HepG2 (cell line): ENCODE results near the gene DNMBP. TPM values are rescaled to one million over a fixed set of nuclear protein-coding genes. Genes with fewer than 3 reads are reported as not detected.

Experiments
- ATAC-seq: fragments of 200-7000 bp; cut with Tn5 transposase; 3 replicates; pipeline ENCODE4 v1.9.1; 2020; ENCODE audit warnings: mild to moderate bottlenecking, moderate library complexity
- BruUV-seq: library from RNA; stranded (reverse); fragments of 400-500 nt; replicated peaks from 2 replicates; lab custom pipeline; 2021; lab: Mats Ljungman, UMichigan
- CTCF ChIA-PET: fragments of 300-600 bp; formaldehyde crosslinking; extraction: SDS; loops from one replicate; lab custom pipeline; 2021; ENCODE audit warnings: low total read pairs, inconsistent platforms, low intra/inter-chr PET ratio; lab: Yijun Ruan, JAX
- POLR2A ChIA-PET: fragments of 350-600 bp; sonication (Branson Sonifier 250); formaldehyde crosslinking; loops from one replicate; lab custom pipeline; 2020; ENCODE audit warnings: antibody characterized with exemption, inconsistent platforms; lab: Yijun Ruan, JAX
- DNase-seq: peaks from one replicate; pipeline ENCODE4 v3.0.0-alpha.2; 2015; ENCODE audit warnings: low spot score
- FAIRE-seq: peaks from 3 replicates; lab custom pipeline; 2011; peaks lifted over from hg19 to GRCh38; lab: Jason Lieb, UNC
- H2AFZ ChIP-seq: one replicate; pipeline ENCODE4 v1.6.1; 2011; ENCODE audit warnings: low read length, inconsistent platforms
- H3K27ac ChIP-seq: fragments of 300-600 bp; 3 replicates; pipeline ENCODE4 v1.8.0; 2011; ENCODE audit warnings: mixed run types, mild to moderate bottlenecking, mixed read lengths, low read length, inconsistent platforms; ENCODE audit not compliant: insufficient read depth; ENCODE audit errors: extremely low read length
- H3K27me3 ChIP-seq, 2 experiments: fragments of 200-600 bp in 1 of 2; 2 replicates in 1 of 2; 3 replicates in 1 of 2; pipeline versions ENCODE4 v1.6.0 to v1.8.0; 2011; ENCODE audit warnings: low read length in 2 of 2, mild to moderate bottlenecking in 2 of 2, moderate library complexity in 2 of 2, inconsistent platforms in 1 of 2; ENCODE audit not compliant: insufficient read depth in 2 of 2, control insufficient read depth in 1 of 2
- H3K36me3 ChIP-seq, 2 experiments: fragments of 200-600 bp in 1 of 2; replicated peaks in 1 of 2; 2 replicates in 1 of 2; 3 replicates in 1 of 2; pipeline versions ENCODE4 v1.5.1 to v1.8.0; 2011; ENCODE audit warnings: low read length in 2 of 2, inconsistent platforms in 1 of 2; ENCODE audit not compliant: insufficient read depth in 2 of 2, control insufficient read depth in 1 of 2
- H3K4me1 ChIP-seq: 2 replicates; pipeline ENCODE4 v1.5.1; 2012; ENCODE audit warnings: low read length, inconsistent platforms; ENCODE audit not compliant: insufficient read depth
- H3K4me2 ChIP-seq: 2 replicates; pipeline ENCODE4 v1.6.0; 2011; ENCODE audit warnings: low read depth, low read length, inconsistent platforms
- H3K4me3 ChIP-seq, 3 experiments: fragments of 200-600 bp in 1 of 3; sonication (generic), shearing (Covaris generic) in 1 of 3; replicated peaks in 1 of 3; 2 replicates each; pipeline ENCODE4 v1.5.1; 2011 to 2016; ENCODE audit warnings: low read length in 3 of 3, inconsistent platforms in 2 of 3, low read depth in 2 of 3, mild to moderate bottlenecking in 2 of 3, control low read depth in 1 of 3, mixed read lengths in 1 of 3; ENCODE audit not compliant: insufficient read depth in 1 of 3
- H3K79me2 ChIP-seq: one replicate; pipeline ENCODE4 v1.6.1; 2011; ENCODE audit warnings: low read length, inconsistent platforms; ENCODE audit not compliant: insufficient read depth
- H3K9ac ChIP-seq: 2 replicates; pipeline ENCODE4 v1.6.0; 2011; ENCODE audit warnings: mild to moderate bottlenecking, low read depth, low read length, inconsistent platforms; ENCODE audit not compliant: insufficient read depth
- H3K9me3 ChIP-seq: 2 replicates; pipeline ENCODE4 v1.5.1; 2012; ENCODE audit warnings: mild to moderate bottlenecking, low read length
- H4K20me1 ChIP-seq: 2 replicates; pipeline ENCODE4 v1.6.0; 2011; ENCODE audit warnings: inconsistent platforms, mild to moderate bottlenecking, low read length, moderate library complexity; ENCODE audit not compliant: insufficient read depth
- ATF1 ChIP-seq: IDR thresholded peaks from 2 replicates; pipeline ENCODE4 v1.6.1; 2016; ENCODE audit warnings: mild to moderate bottlenecking, control low read depth
- CSRNP1 ChIP-seq: sonication (generic); formaldehyde crosslinking; IDR thresholded peaks from 2 replicates; pipeline ENCODE4 v1.8.1; 2023; ENCODE audit warnings: mild to moderate bottlenecking, missing genetic modification reagents
- ERF ChIP-seq: IDR thresholded peaks from 2 replicates; pipeline ENCODE4 v1.6.1; 2018; ENCODE audit warnings: missing biosample characterization, missing genetic modification reagents
- FOSL2 ChIP-seq: sonication (generic); formaldehyde crosslinking; IDR thresholded peaks from 2 replicates; pipeline ENCODE4 v1.4.0; 2020; ENCODE audit warnings: missing genetic modification reagents
- FOXA1 ChIP-seq, 2 experiments: fragments of 450-650 bp in 1 of 2; sonication (generic) in 1 of 2; formaldehyde crosslinking in 1 of 2; IDR thresholded peaks; 2 replicates each; pipeline versions ENCODE4 v1.4.0 to v1.6.1; 2016 to 2020; ENCODE audit warnings: missing genetic modification reagents in 1 of 2
- FOXA3 ChIP-seq: IDR thresholded peaks from 2 replicates; pipeline ENCODE4 v1.6.1; 2016; ENCODE audit warnings: missing genetic modification reagents, missing compliant biosample characterization
- GZF1 ChIP-seq: sonication (generic); formaldehyde crosslinking; IDR thresholded peaks from 2 replicates; pipeline ENCODE4 v1.5.1; 2020; ENCODE audit warnings: mild to moderate bottlenecking, missing genetic modification reagents
- HNF4A ChIP-seq: sonication (generic); formaldehyde crosslinking; IDR thresholded peaks from 2 replicates; pipeline ENCODE4 v1.4.0; 2020; ENCODE audit warnings: missing genetic modification reagents
- NCOR1 ChIP-seq: fragments of 200-600 bp; sonication (generic); IDR thresholded peaks from 2 replicates; pipeline ENCODE4 v1.7.0; 2017; ENCODE audit warnings: antibody characterized with exemption, low read length, borderline replicate concordance
- PAXIP1 ChIP-seq: sonication (generic); formaldehyde crosslinking; conservative IDR thresholded peaks from 2 replicates; pipeline ENCODE4 v1.4.0; 2020; ENCODE audit warnings: mild to moderate bottlenecking, missing genetic modification reagents, moderate library complexity
- SIX4 ChIP-seq: sonication (generic); formaldehyde crosslinking; IDR thresholded peaks from 2 replicates; pipeline ENCODE4 v1.4.0; 2020; ENCODE audit warnings: missing genetic modification reagents
- SOX5 ChIP-seq: IDR thresholded peaks from 2 replicates; pipeline ENCODE4 v1.6.1; 2016; ENCODE audit warnings: borderline replicate concordance
- ZNF121 ChIP-seq: sonication (generic); formaldehyde crosslinking; IDR thresholded peaks from 2 replicates; pipeline ENCODE4 v1.5.0; 2020; ENCODE audit warnings: mild to moderate bottlenecking, missing genetic modification reagents
- ZNF260 ChIP-seq: sonication (generic); formaldehyde crosslinking; IDR thresholded peaks from 2 replicates; pipeline ENCODE4 v1.4.0; 2020; ENCODE audit warnings: missing genetic modification reagents, low read depth, mild to moderate bottlenecking, borderline replicate concordance
- ZNF343 ChIP-seq: sonication (generic); formaldehyde crosslinking; IDR thresholded peaks from 2 replicates; pipeline ENCODE4 v1.4.0; 2020; ENCODE audit warnings: mild to moderate bottlenecking, missing genetic modification reagents
- ZNF510 ChIP-seq: sonication (generic); formaldehyde crosslinking; IDR thresholded peaks from 2 replicates; pipeline ENCODE4 v1.4.0; 2020; ENCODE audit warnings: low read depth, mild to moderate bottlenecking, missing genetic modification reagents
- ZNF652 ChIP-seq: IDR thresholded peaks from 2 replicates; pipeline ENCODE4 v1.6.1; 2016; ENCODE audit warnings: low read depth, borderline replicate concordance
- WGBS: methylation state at CpG from one replicate; pipeline ENCODE4 v1.1.6; 2017; ENCODE audit warnings: low lambda C conversion rate; 5-methylcytosine and 5-hydroxymethylcytosine counted together
- in situ Hi-C: cut with HindIII; loops from 2 replicates; pipeline ENCODE4 v1.10.0; 2017; ENCODE audit warnings: low pct_unique_long_range_greater_than_20kb; ENCODE audit not compliant: extremely low pct_ligation_motif_present
- intact Hi-C: fragments of 100-400 bp; cut with micrococcal nuclease; formaldehyde crosslinking; loops from one replicate; pipeline ENCODE4 v1.10.0; 2022; ENCODE audit not compliant: unreplicated experiment
- polyA plus RNA-seq, 8 experiments: library from polyadenylated mRNA; depleted of rRNA in 3 of 8; stranded (reverse) in 7 of 8; unstranded in 1 of 8; fragments of >200 nt; fragmentation: Illumina TruSeq in 4 of 8; extraction: Trizol in 4 of 8; gene quantifications; 2 replicates each; pipeline versions ENCODE4 v1.2.1 to v1.2.3, GENCODE V29; 2011 to 2016; ENCODE audit warnings: low read depth in 4 of 8, missing spikeins in 1 of 8, mixed read lengths in 1 of 8; ENCODE audit not compliant: insufficient read depth in 1 of 8
- total RNA-seq, 5 experiments: library from RNA; depleted of rRNA; stranded (reverse); fragments of >200 nt; fragmentation: Illumina TruSeq; extraction: Trizol; gene quantifications; 2 replicates each; pipeline ENCODE4 v1.2.3, GENCODE V29; 2016; ENCODE audit warnings: low read depth in 1 of 5
- TF ChIP-seq, protein P1 (sequence below): sonication (generic); formaldehyde crosslinking; IDR thresholded peaks from 2 replicates; pipeline ENCODE4 v1.9.0; 2022; ENCODE audit warnings: missing genetic modification reagents, mild to moderate bottlenecking, borderline replicate concordance

The DNMBP gene
- total and polyA plus RNA-seq, 2 of the 13 experiments (the other 11 are each of a cell fraction or from before 2014, with no cell fraction given): 3.6 to 6.3 TPM

DNA sequence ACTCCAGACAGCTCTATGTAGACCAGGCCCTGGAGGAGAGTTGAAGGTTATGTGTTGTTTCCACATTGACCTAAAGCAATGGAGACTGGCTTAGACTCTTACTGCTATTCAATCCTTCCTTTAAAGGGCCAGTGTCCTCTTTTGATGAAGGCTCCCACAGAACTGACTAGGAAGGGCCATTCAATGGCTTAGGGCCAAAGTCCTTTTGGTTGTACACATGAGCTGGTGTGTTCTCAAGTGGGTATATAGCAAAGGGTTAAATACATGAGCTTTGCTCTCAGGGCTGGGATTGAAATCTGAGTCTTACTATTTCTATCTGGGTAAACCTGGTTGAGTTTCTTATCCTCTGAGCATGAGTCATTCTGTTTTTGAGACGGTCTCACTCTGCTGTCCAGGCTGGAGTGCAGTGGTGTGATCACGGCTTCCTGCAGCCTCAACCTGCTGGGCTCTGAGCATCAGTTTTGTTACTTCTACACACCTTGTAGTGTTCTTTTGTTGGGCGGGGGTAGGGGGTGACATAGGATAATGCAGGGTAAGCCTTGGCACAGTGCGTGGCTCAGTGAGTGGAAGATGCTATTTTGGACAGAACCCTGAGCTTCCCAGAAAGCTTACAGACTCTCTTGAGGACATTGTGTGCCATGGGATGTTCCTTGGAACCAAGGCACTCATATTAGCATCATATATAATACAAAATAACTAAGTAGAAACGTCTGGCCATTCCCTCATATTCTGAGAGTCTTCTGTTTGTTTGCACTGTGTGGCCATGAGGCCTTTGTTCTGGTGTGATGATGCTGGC, 137.2 kb downstream of the DNMBP start:
- in situ Hi-C loops: no loop called here
- Histone ChIP-seq H3K4me3 (no peak overlapping the region), H3K9me3 (no peaks in the 10 kb centered on the region), H3K36me3 (peaks cover 2 to 13% of the 10 kb centered on the region in 2 experiments; a peak in 3 of 5 replicates), H3K4me1 (peaks cover 53% of the 10 kb centered on the region), H3K4me2 (peak overlapping the region; percentile 28), H3K27me3 (no peaks in the 10 kb centered on the region), H2AFZ (no peak overlapping the region), H3K9ac (no peak overlapping the region), H3K27ac (no peak overlapping the region), H4K20me1 (no peaks in the 10 kb centered on the region), H3K79me2 (no peaks in the 10 kb centered on the region)
- WGBS: 43% methylated on average over 5 of the region's 5 CpGs
- intact Hi-C loops: no loop called here
- peak; percentile 82 for ATAC-seq
- DNase-seq: peak; percentile 58
- BruUV-seq: no TSS peak
- ChIA-PET POLR2A (interaction anchor here (0.9 to 1.2 kb wide), 3 partner anchors 10 to 229 kb away, joined by 3 to 4 read pairs (median 3); no protein-coding TSS in a partner anchor), CTCF (no interaction called here)
- FAIRE-seq: peak; percentile 61
- TF ChIP-seq FOXA3 (CRISPR knock-in tag) (peak; percentile 54), CSRNP1 (CRISPR knock-in tag) (no peak), ZNF510 (CRISPR knock-in tag) (no peak), GZF1 (CRISPR knock-in tag) (no peak), ATF1 (CRISPR knock-in tag) (no peak), NCOR1 (0 out of 2 replicates have a peak, but pooled peaks have one; percentile 37), ZNF260 (CRISPR knock-in tag) (no peak), SIX4 (peak; percentile 78), HNF4A (CRISPR knock-in tag) (peak; percentile 86), FOSL2 (CRISPR knock-in tag) (peak; percentile 80), ZNF343 (CRISPR knock-in tag) (no peak), ZNF652 (CRISPR knock-in tag) (peak; percentile 96), FOXA1 (IDR thresholded peaks at IDR 0.05) (no peak), FOXA1 (CRISPR knock-in tag; IDR thresholded peaks at IDR 0.05) (peak; percentile 15; the same call in 1 of the 2 replicates), SOX5 (0 out of 2 replicates have a peak, but pooled peaks have one; percentile 31), PAXIP1 (CRISPR knock-in tag) (peak; percentile 46), ERF (CRISPR knock-in tag) (no peak), ZNF121 (CRISPR knock-in tag) (peak; percentile 94)
- TF ChIP-seq, protein P1, sequence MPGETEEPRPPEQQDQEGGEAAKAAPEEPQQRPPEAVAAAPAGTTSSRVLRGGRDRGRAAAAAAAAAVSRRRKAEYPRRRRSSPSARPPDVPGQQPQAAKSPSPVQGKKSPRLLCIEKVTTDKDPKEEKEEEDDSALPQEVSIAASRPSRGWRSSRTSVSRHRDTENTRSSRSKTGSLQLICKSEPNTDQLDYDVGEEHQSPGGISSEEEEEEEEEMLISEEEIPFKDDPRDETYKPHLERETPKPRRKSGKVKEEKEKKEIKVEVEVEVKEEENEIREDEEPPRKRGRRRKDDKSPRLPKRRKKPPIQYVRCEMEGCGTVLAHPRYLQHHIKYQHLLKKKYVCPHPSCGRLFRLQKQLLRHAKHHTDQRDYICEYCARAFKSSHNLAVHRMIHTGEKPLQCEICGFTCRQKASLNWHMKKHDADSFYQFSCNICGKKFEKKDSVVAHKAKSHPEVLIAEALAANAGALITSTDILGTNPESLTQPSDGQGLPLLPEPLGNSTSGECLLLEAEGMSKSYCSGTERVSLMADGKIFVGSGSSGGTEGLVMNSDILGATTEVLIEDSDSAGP (CRISPR knock-in tag): peak; percentile 97
